Lower leg skin (tissue), 3 donors: ENCODE measurements around the gene KRTAP10-5.

Source experiments
- CTCF ChIP-seq, 3 donors: fragments of 450-650 bp; IDR thresholded peaks; one replicate each; pipeline ENCODE4 v1.5.1; 2016; ENCODE audit warnings: antibody characterized with exemption in 3 of 3, mild to moderate bottlenecking in 3 of 3, moderate library complexity in 2 of 3
- POLR2A ChIP-seq, 2 donors: fragments of 450-650 bp; IDR thresholded peaks; one replicate each; pipeline ENCODE4 v1.6.1; 2016 to 2017; ENCODE audit warnings: antibody characterized with exemption in 2 of 2, mild to moderate bottlenecking in 1 of 2, moderate library complexity in 1 of 2

DNA sequence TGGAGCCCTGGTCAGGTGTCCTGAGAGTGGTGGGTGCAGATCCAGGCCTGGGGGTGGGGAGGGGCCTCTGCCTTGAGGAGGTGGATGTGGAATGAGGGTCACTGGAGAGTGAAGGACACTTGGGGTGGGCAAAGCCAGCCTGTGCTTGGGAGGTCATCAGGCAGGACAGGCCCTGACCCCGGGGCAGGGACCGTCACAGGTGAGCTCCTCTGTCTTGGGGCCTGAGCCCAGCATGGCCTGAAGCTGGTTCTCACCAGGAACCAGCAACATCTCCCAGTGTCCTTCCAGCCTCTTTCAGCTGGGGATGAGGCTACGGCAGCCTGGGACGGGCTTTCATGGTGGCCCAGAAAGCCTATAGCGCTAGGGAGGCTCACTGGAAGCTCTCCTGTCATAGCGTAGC is 28.3 kb downstream of the KRTAP10-5 start:
- no peak for TF ChIP-seq CTCF (IDR thresholded peaks at IDR 0.05)
- no peak for TF ChIP-seq POLR2A (IDR thresholded peaks at IDR 0.05)
